ENCODE data around the gene DGUOK. TPM values are rescaled to one million over a fixed set of nuclear protein-coding genes. Genes with fewer than 3 reads are reported as not detected.
A peak's percentile ranks its signal among the peaks of the same experiment; 100 is the strongest.

Gene DGUOK
- total RNA-seq, 1 experiment from 2014 or later, result 100 TPM

- no peak for ATAC-seq
- H3K9me2 ChIP-seq (ENCODE audit: insufficient read depth), result no peaks in the 10 kb centered on the region
- H2AFZ ChIP-seq (ENCODE audit: low read depth, low read length, poor library complexity, severe bottlenecking), result peak overlapping the region; percentile 6
- POLR2A ChIA-PET, result no interaction called here
- no peaks in the 10 kb centered on the region for H3K36me3 ChIP-seq (ENCODE audit: control insufficient read depth in 1 of 2, insufficient read depth in 2 of 2, low read length in 2 of 2)
- no peak overlapping the region for H3K4me3 ChIP-seq (replicated peaks in 1 of 2; ENCODE audit: low read depth in 1 of 2, low read length in 2 of 2)
- H3K4me2 ChIP-seq (ENCODE audit: low read length), result peak overlapping the region; percentile 82; the same call in 1 of the 2 replicates
- intact Hi-C loops (cut with micrococcal nuclease), result no loop called here
- peaks cover 35% of the 10 kb centered on the region for H3K79me2 ChIP-seq (ENCODE audit: insufficient read depth, low read length)
- no peaks in the 10 kb centered on the region for H3K27me3 ChIP-seq (ENCODE audit: insufficient read depth, low read length)
- no peak overlapping the region for H3K9ac ChIP-seq (ENCODE audit: low read length)
- peak; percentile 19 for DNase-seq (ENCODE audit: low read depth, low spot score)
- TF ChIP-seq ZFX (IDR thresholded peaks at IDR 0.05) (no peak), JUND (IDR thresholded peaks at IDR 0.05) (no peak), CEBPB (IDR thresholded peaks at IDR 0.05; ENCODE audit: low read depth) (no peak), SRF (IDR thresholded peaks at IDR 0.05; ENCODE audit: low read depth) (no peak), MAX (IDR thresholded peaks at IDR 0.05) (no peak), CTCF (IDR thresholded peaks at IDR 0.05 in 2 of 3, conservative IDR thresholded peaks at IDR 0.05 in 1 of 3; ENCODE audit: borderline replicate concordance in 1 of 3, insufficient read depth in 1 of 3, low read depth in 2 of 3, low read length in 2 of 3) (no peak), FOSL1 (IDR thresholded peaks at IDR 0.05; ENCODE audit: low read depth) (no peak), YY1 (IDR thresholded peaks at IDR 0.05; ENCODE audit: extremely low read depth, insufficient replicate concordance, low read depth, low read length) (no peak), ZNF274 (IDR thresholded peaks at IDR 0.05; ENCODE audit: low read depth, low read length) (no peak), RAD21 (IDR thresholded peaks at IDR 0.05; ENCODE audit: low read depth) (no peak), ZBTB33 (IDR thresholded peaks at IDR 0.05; ENCODE audit: extremely low read depth, insufficient replicate concordance, low read length) (no peak), EGR1 (IDR thresholded peaks at IDR 0.05; ENCODE audit: low read depth) (no peak), SIN3A (IDR thresholded peaks at IDR 0.05; ENCODE audit: low read depth) (no peak), TCF7L2 (IDR thresholded peaks at IDR 0.05; ENCODE audit: borderline replicate concordance, extremely low read depth, insufficient read depth, insufficient read length) (no peak), REST (IDR thresholded peaks at IDR 0.05; ENCODE audit: low read depth) (no peak), CBX3 (IDR thresholded peaks at IDR 0.05; ENCODE audit: low read depth) (no peak), POLR2A (IDR thresholded peaks at IDR 0.05; ENCODE audit: borderline replicate concordance, extremely low read depth, insufficient read depth, insufficient read length) (no peak), POLR2AphosphoS5 (IDR thresholded peaks at IDR 0.05; ENCODE audit: low read depth, low read length) (no peak), EZH2phosphoT487 (IDR thresholded peaks at IDR 0.05; ENCODE audit: borderline replicate concordance) (no peak), SP1 (IDR thresholded peaks at IDR 0.05; ENCODE audit: low read depth) (no peak)
- CTCF ChIA-PET, result no interaction called here
- no peak overlapping the region for H3K27ac ChIP-seq (ENCODE audit: low read depth, low read length)
- H4K20me1 ChIP-seq (ENCODE audit: insufficient read depth), result 0 out of 2 replicates have a peak, but pooled peaks cover 4% of the 10 kb centered on the region
- peaks cover 13 to 27% of the 10 kb centered on the region in 2 experiments; a peak in 3 of 4 replicates for H3K4me1 ChIP-seq (ENCODE audit: control insufficient read depth in 1 of 2, insufficient read depth in 2 of 2, low read length in 2 of 2)
- RAD21 ChIA-PET (ENCODE audit: low non-redundant PET in 1 of 2, low total read pairs in 2 of 2, uncharacterized antibody in 2 of 2, unreplicated experiment in 2 of 2), result no interaction called here
- H3K9me3 ChIP-seq (ENCODE audit: control insufficient read depth in 1 of 2, insufficient read depth in 1 of 2, low read depth in 1 of 2, low read length in 2 of 2), result no peaks in the 10 kb centered on the region
- BruUV-seq (replicated peaks), result no TSS peak
Observed at GRCh38 chr2:73925033-73925704, 1.5 kb upstream of the DGUOK start.

Measured in HCT116 (cell line).